MM.1S (cell line): ENCODE measurements around the gene C2CD3.

Experiments
- DNase-seq: peaks from one replicate; pipeline ENCODE4 v3.0.0-alpha.2; 2015
- H2AFZ ChIP-seq: fragments of 300-600 bp; sonication (generic); 2 replicates; pipeline ENCODE4 v1.6.0; 2016; ENCODE audit warnings: antibody characterized with exemption, low read length
- H3F3A ChIP-seq: fragments of 300-600 bp; sonication (generic); 2 replicates; pipeline ENCODE4 v1.6.1; 2016; ENCODE audit warnings: mild to moderate bottlenecking, antibody characterized with exemption, low read length, moderate library complexity, mixed read lengths; ENCODE audit not compliant: insufficient read depth
- H3K27ac ChIP-seq: fragments of 300-600 bp; sonication (generic); 2 replicates; pipeline ENCODE4 v1.5.1; 2016; ENCODE audit warnings: mild to moderate bottlenecking, low read length
- H3K27me3 ChIP-seq: fragments of 300-600 bp; sonication (generic); replicated peaks from 2 replicates; pipeline ENCODE4 v1.6.0; 2016; ENCODE audit warnings: low read length; ENCODE audit not compliant: insufficient read depth
- H3K36me3 ChIP-seq: fragments of 300-600 bp; sonication (generic); replicated peaks from 2 replicates; pipeline ENCODE4 v1.6.1; 2016; ENCODE audit warnings: mild to moderate bottlenecking, low read length, mixed read lengths; ENCODE audit not compliant: insufficient read depth
- H3K4me1 ChIP-seq: fragments of 300-600 bp; sonication (generic); 2 replicates; pipeline ENCODE4 v1.6.1; 2016; ENCODE audit warnings: low read length, mixed read lengths
- H3K4me2 ChIP-seq: fragments of 300-600 bp; sonication (generic); 2 replicates; pipeline ENCODE4 v1.6.0; 2016; ENCODE audit warnings: low read depth, low read length
- H3K4me3 ChIP-seq: fragments of 300-600 bp; sonication (generic); 2 replicates; pipeline ENCODE4 v1.5.1; 2016; ENCODE audit warnings: low read length, mixed read lengths
- H3K79me2 ChIP-seq: fragments of 300-600 bp; sonication (generic); 2 replicates; pipeline ENCODE4 v1.6.1; 2016; ENCODE audit warnings: mixed run types, low read length, mixed read lengths
- H3K9ac ChIP-seq: fragments of 300-600 bp; sonication (generic); 2 replicates; pipeline ENCODE4 v1.6.1; 2016; ENCODE audit warnings: low read length, mixed read lengths
- H3K9me2 ChIP-seq: fragments of 300-600 bp; sonication (generic); replicated peaks from 2 replicates; pipeline ENCODE4 v1.6.1; 2016; ENCODE audit warnings: mild to moderate bottlenecking, low read length, mixed read lengths; ENCODE audit not compliant: insufficient read depth
- H3K9me3 ChIP-seq: fragments of 300-600 bp; sonication (generic); replicated peaks from 2 replicates; pipeline ENCODE4 v1.6.1; 2016; ENCODE audit warnings: mild to moderate bottlenecking, low read length, mixed read lengths; ENCODE audit not compliant: insufficient read depth
- H4K20me1 ChIP-seq: fragments of 300-600 bp; sonication (generic); 2 replicates; pipeline ENCODE4 v1.6.1; 2016; ENCODE audit warnings: mild to moderate bottlenecking, low read length, moderate library complexity, mixed read lengths; ENCODE audit not compliant: insufficient read depth
- CTCF ChIP-seq: fragments of 300-600 bp; sonication (generic); IDR thresholded peaks from 2 replicates; pipeline ENCODE4 v1.5.1; 2016; ENCODE audit warnings: antibody characterized with exemption, low read length, mixed read lengths
- EZH2 ChIP-seq: fragments of 300-600 bp; sonication (generic); optimal IDR thresholded peaks from 2 replicates; pipeline ENCODE3; 2017; ENCODE audit warnings: low read depth, mild to moderate bottlenecking, antibody characterized with exemption, low read length, mixed read lengths
- EZH2phosphoT487 ChIP-seq: fragments of 300-600 bp; sonication (generic); IDR thresholded peaks from 2 replicates; pipeline ENCODE4 v1.6.1; 2018; ENCODE audit warnings: antibody characterized with exemption, low read length

Gene C2CD3

GRCh38 chr11:74008373-74009229 is 162.2 kb downstream of the C2CD3 start, which contains the start of gene UCP3:
TSS of gene UCP3 (minus strand) at chr11:74009085. CDS start at chr11:74007042, 2,043 bp downstream.
- H4K20me1 ChIP-seq, result no peaks in the 10 kb centered on the region
- no peak within 1 kb of the TSS for H3K4me3 ChIP-seq
- no peaks in the 10 kb centered on the region for H3K4me1 ChIP-seq
- no peaks in the 10 kb centered on the region for H3K9me3 ChIP-seq
- TF ChIP-seq CTCF (no peak), EZH2phosphoT487 (no peak), EZH2 (no peak)
- no peaks in the 10 kb centered on the region for H3K79me2 ChIP-seq
- H3K27me3 ChIP-seq, result no peaks in the 10 kb centered on the region
- no peak within 1 kb of the TSS for H3K9ac ChIP-seq
- no peaks in the 10 kb centered on the region for H3K9me2 ChIP-seq
- no peaks in the 10 kb centered on the region for H3K36me3 ChIP-seq
- no peak within 1 kb of the TSS for H3K27ac ChIP-seq
- no peak within 1 kb of the TSS for H2AFZ ChIP-seq
- DNase-seq, result no peak
- H3F3A ChIP-seq, result no peaks in the 10 kb centered on the region
- H3K4me2 ChIP-seq, result no peak within 1 kb of the TSS

GRCh38 chr11:74007691-74008372 is 163.0 kb downstream of the C2CD3 start:
- no peak overlapping the region for H3K4me3 ChIP-seq
- no peaks in the 10 kb centered on the region for H3K27me3 ChIP-seq
- no peaks in the 10 kb centered on the region for H3F3A ChIP-seq
- no peak overlapping the region for H2AFZ ChIP-seq
- H3K27ac ChIP-seq, result no peak overlapping the region
- H4K20me1 ChIP-seq, result no peaks in the 10 kb centered on the region
- no peak overlapping the region for H3K9ac ChIP-seq
- H3K36me3 ChIP-seq, result no peaks in the 10 kb centered on the region
- H3K79me2 ChIP-seq, result no peaks in the 10 kb centered on the region
- no peak for DNase-seq
- no peaks in the 10 kb centered on the region for H3K9me2 ChIP-seq
- H3K9me3 ChIP-seq, result no peaks in the 10 kb centered on the region
- TF ChIP-seq CTCF (no peak), EZH2 (no peak), EZH2phosphoT487 (no peak)
- H3K4me1 ChIP-seq, result no peaks in the 10 kb centered on the region
- no peak overlapping the region for H3K4me2 ChIP-seq

GRCh38 chr11:74006743-74007304 is 164.0 kb downstream of the C2CD3 start:
- no peaks in the 10 kb centered on the region for H3K36me3 ChIP-seq
- no peaks in the 10 kb centered on the region for H3K4me1 ChIP-seq
- H3K79me2 ChIP-seq, result no peaks in the 10 kb centered on the region
- no peak overlapping the region for H2AFZ ChIP-seq
- no peaks in the 10 kb centered on the region for H3K9me3 ChIP-seq
- no peaks in the 10 kb centered on the region for H3K27me3 ChIP-seq
- no peak for DNase-seq
- no peak overlapping the region for H3K27ac ChIP-seq
- H3K9ac ChIP-seq, result no peak overlapping the region
- no peaks in the 10 kb centered on the region for H3F3A ChIP-seq
- no peaks in the 10 kb centered on the region for H3K9me2 ChIP-seq
- no peaks in the 10 kb centered on the region for H4K20me1 ChIP-seq
- TF ChIP-seq EZH2phosphoT487, result no peak
- TF ChIP-seq CTCF, result no peak
- no peak for TF ChIP-seq EZH2
- no peak overlapping the region for H3K4me3 ChIP-seq
- no peak overlapping the region for H3K4me2 ChIP-seq
